Endometrial microvascular endothelial cells (primary cell): ENCODE measurements around the gene TFIP11. TPM values are rescaled to one million over a fixed set of nuclear protein-coding genes. Genes with fewer than 3 reads are reported as not detected.

ENCODE experiments used
- in situ Hi-C: cut with HindIII; loops from 2 replicates; pipeline ENCODE4 v1.10.0; 2017; ENCODE audit warnings: low sequenced_read_pairs, low pct_unique_long_range_greater_than_20kb; ENCODE audit errors: inconsistent ontology term
- total RNA-seq: library from RNA; depleted of rRNA; stranded (reverse); fragments of >200 nt; gene quantifications from one replicate; pipeline ENCODE4 v1.2.3, GENCODE V29; 2015; ENCODE audit errors: inconsistent ontology term

TFIP11 gene
- total RNA-seq, 1 donor from 2014 or later: 25.4 TPM

- in situ Hi-C loops: no loop called here
These were observed 29.2 kb downstream of the TFIP11 start for GRCh38 chr22:26483043-26483438.

DNA sequence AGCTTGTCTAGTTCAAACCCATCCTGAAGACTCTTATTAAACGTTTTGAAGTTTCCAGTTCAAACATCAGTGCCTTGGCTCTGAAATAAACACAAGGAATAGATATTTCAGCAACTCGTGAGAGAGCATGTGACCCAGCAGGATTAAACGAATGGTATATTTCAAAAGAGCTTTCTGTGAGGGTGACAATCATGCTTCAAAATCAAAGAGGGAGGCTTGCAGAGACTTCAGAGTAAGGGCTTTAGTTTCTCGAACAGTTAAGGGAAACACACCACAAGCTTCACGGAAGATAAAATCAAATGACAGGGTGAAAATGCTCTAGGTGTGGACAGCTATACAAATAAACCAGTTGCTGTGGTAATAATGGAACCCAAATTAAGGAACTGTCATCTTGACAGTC, 30.1 kb downstream of the TFIP11 start:
- in situ Hi-C loops: no loop called here

DNA sequence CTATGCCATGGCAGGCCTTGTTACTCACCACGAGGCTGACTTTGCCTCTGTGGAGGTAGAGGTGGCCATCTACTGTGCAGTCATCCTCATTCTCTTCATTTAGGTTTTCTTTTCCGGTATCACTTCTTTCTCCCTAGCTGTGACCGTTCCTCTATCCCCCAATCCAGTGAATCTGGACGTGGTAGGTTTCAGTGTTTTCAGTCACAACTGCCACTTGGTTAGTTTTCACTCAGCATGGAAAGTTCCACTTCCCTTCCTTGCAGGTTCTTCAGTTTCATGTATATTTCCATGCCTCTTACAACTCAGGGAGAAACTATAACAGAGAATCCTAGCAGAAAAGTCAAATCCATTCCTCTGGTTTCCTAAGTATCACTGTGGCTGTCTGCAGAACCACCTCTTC, 30.6 kb downstream of the TFIP11 start:
- in situ Hi-C loops: no loop called here

GRCh38 chr22:26481112-26481693, 31.1 kb downstream of the TFIP11 start:
- in situ Hi-C loops: no loop called here

DNA sequence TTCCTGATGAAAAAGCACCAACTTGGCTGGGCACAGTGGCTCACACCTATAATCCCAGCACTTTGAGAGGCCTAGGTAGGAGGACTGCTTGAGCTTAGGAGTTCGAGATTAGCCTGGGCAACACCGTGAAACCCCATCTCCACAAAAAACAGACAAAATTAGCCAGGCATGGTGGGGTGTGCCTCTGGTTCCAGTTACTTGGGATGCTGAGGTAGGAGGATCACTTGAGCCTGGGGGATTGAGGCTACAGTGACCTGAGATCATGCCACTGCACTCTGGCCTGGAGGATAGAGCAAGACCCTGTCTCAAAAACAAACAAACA, 31.7 kb downstream of the TFIP11 start:
- in situ Hi-C loops: no loop called here

DNA sequence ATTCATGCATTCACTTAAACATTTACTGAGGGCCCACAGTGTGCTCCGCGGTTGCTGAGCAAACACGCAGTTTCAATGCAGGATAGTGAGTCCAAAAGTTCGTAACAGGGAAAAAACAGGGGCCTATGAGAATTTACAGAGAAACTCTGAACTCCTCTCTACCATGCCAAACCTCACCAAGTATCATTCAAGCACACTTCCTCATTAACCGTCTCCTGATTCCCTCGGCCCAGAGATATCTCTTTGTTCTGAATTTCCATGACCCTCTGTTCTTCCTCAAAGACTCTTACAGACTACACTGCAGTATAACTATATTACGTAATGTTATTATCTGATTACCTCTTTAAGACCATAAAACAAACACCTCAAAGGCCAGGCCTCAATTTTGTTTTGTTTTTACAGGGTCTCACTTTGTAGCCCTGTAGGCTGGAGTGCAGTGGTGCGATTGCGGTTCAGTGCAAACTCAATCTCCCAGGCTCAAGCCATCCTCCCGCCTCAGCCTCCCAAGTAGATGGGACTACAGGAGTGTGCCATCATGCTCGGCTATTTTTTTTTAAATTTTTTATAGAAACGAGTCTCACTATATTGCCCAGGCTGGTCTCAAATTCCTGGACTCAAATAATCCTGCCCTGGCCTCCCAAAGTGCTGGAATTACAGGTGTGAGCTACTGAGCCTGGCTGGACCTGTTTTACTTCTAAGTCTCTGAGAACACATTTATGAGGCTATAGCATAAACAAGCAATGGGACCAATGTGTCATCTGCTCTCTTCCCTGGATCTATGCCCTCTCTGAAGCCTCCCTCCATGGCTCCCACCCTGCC, 32.3 kb downstream of the TFIP11 start:
- in situ Hi-C loops: no loop called here

DNA sequence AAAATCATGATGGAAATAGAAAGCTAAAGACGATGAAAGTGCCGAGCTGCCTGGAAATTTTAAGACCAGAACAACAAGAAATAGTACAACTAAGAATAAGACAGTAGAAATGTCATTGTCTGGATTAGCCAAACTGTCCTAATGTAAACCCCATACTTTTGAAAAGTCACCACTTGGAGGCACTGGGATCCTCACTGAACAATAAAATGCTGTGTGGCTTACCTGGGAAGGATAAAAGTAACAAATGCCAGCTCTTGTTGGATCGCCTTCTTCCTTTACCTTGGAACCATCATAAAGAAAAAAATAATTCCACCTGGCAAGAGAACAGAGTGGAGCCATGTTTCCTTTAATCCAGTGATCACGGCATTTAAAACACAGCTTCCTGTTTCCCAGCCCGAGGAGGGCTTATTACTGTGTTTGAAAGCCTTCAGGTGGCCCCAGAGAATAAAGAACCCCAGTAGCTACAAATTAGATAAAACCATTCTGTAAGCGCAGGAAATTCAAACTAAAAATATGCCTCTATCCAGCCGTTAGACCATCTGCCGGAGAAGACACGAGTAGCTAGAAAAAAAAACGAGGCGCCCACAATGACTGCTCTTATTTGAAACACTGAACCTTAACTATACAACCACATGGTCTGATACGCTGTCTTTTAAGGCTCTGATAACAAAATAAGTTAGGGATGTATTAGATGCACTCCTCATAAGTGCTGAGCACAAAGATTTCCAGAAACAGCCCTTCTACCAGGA, 33.1 kb downstream of the TFIP11 start:
- in situ Hi-C loops: no loop called here

DNA sequence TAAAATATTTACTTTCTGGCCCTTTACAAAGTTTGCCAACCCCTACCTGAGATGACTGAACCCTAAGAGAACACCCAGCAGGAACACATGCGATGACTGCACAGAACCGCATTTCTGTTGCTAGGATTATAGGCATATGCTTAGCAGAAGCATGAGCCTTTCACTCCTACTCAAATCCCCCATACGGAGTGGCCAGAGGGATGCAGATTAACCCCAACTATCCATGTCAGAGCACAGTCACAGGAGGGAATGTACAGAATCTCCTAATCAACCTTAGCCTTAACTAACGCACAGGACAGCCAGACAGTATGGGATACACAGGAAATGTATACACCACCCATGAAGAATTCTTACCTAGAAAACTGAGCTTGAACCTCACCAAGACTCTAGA, 34.9 kb downstream of the TFIP11 start:
- in situ Hi-C loops: no loop called here

DNA sequence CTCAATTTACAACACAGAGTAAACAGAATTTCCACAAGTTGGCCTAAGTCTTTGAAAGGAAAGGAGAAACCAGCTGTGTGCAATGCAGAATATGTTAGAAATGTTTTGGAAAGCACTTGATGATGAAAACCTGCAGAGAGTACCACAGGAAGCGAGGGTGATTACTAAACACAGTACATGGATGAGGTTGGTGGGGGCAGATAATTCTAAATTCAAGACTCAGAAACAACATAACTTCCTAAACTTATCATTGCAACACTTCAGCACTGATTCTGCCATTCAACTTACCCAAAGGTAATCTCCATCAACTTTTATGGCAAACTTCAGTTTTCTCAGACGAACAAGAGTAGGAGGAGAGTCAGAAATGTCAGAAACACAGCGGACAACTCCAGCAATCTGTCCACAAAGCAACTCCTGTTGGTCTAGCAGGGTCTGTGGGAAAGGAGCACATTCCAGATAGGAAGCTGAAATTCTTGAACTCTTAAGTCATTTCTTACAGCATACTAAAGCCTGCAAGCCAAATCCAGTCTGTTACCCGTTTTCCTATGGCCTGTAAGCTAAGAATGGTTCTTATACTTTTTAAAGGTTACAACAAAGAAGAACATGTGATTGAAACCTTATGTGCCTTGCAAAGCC, 35.5 kb downstream of the TFIP11 start:
- in situ Hi-C loops: no loop called here

- in situ Hi-C loops: no loop called here
These were observed 37.6 kb downstream of the TFIP11 start for GRCh38 chr22:26474682-26475081.

DNA sequence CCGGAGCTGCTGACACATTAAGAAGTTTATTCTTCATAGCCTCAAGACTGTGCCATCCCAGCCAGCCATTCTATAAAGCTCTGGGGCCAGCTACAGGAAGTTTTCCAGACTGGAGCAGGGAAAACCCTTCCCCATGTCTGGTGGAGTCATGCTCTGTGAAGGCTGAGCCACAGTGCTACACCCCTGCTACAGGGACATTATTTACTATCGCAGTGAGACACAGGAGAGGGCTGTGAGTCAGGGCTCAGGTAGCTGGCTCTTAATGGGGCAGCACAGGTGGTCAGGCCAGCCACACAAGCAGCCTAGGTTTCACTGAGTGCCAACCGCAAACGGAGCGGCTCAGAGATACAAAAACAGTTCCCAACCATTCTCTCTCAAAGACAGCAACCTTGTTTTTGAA, 40.8 kb downstream of the TFIP11 start:
- in situ Hi-C loops: no loop called here

GRCh38 chr22:26470807-26471206, 41.5 kb downstream of the TFIP11 start:
- in situ Hi-C loops: no loop called here

- in situ Hi-C loops: no loop called here
These were observed 46.1 kb downstream of the TFIP11 start for GRCh38 chr22:26466196-26466595.

DNA sequence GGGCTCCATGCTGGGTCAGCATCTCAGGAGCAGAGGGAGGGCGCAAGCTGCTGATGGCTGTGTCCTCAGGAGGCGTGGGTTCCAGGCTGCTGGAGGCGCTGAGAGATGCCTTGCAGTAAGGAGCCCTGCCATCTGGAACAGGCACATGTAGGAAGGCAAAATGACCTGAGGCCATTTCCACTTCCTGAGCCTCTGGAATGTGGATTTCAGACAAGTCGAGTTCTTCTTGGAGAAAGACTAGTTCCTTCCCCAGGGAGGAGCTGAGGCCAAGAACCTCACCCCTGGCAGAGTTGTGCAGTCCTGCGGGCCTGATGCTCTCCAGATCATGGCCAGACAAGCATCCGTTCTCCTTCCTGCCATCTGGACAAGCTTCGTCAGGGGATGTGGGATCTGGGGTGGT, 48.0 kb downstream of the TFIP11 start:
- in situ Hi-C loops: no loop called here

DNA sequence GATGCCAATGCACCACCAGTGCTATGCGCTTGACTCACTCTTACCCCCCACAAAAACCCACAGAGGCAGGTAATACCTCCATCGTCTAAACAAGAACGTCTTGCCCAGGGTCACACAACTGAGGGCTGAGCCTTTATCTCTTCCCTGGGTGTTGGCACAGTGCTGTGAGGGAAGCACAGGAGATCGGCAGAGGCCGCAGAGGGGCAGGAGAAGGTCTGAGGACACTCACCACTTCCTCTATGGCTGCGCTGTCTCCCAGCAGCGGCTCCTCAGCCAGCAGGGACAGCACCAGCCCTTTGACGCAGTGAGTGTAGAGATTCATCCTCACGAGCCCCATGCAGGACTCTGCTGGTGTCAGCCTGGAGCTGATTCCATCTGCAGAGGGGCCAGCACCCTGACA, 48.6 kb downstream of the TFIP11 start:
- in situ Hi-C loops: no loop called here

DNA sequence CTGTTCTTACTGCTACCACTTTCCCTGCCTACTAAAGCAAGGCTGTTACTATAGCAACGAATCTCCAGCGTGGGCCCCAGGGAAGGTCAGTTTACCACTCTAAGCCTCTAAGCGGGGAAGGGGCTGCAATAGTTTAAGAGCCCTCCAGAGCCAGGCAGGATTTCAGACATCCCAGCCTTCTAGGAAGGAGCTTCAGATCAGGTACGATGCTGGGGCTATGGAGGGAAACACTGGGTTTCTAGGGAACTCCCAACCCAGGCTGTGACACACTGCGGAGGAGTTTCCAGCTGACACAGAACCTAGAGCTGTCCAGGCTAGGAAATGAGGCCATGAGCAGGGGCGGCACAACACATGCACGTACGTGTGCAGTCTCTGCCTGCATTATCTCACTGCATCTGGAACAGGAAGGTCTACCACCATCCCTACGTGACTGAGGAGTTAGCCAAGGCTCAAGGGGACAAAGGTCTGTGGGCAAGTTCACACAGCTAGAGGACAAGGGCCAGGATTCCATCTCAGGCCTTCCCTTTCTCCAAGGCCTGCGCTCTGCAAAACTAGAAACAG, 49.1 kb downstream of the TFIP11 start:
- in situ Hi-C loops: no loop called here

- in situ Hi-C loops: no loop called here
These were observed 49.6 kb downstream of the TFIP11 start for GRCh38 chr22:26462641-26463040.

GRCh38 chr22:26462051-26462450, 50.2 kb downstream of the TFIP11 start:
- in situ Hi-C loops: no loop called here

DNA sequence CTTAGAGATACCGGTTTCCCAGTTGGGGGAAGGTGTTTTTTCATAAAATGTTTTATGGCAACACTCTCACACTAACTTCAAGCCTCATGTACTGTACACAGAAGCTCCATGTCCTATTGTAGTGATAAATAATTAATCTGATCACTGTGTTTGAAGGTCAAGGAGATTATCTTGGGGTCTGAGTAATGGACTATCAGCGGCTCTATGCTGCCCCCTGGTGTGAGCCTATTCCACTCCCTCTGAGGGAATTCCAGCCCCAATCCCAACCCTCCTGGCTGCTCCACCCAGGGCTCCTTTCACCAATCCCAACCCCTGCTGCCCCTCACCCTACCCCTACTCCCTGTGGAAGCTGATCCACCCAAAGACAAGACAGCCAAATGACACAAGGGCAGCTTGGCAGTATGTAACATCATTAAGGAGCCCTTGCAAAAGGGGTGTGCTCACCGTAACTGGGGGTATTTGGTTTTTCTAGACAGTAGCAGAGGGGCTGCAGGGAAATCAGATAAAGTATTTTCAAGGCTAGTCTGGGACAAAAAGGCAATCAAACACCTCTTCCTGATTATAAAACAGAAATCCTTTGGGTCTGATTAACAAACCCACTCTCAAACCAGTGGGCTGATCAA, 51.0 kb downstream of the TFIP11 start:
- in situ Hi-C loops: no loop called here
